Activated CD4-positive, alpha-beta T cell treated with anti-CD3 and anti-CD28 coated beads, Interleukin-2, amount 50 U/mL, for 1 hour (primary cell): ENCODE measurements around the gene RBBP6.
"Not testable (repeated sequence)": the region's sequence is repeated elsewhere in the genome, so short reads cannot be mapped to it uniquely, and the experiment has no call there.

Experiments used
- DNase-seq: peaks from one replicate; pipeline ENCODE4 v3.0.0-alpha.2; 2020

Gene RBBP6

GRCh38 chr16:24573141-24573540 is 33.8 kb downstream of the RBBP6 start:
- no peak for DNase-seq

GRCh38 chr16:24574515-24575485 is 35.4 kb downstream of the RBBP6 start:
- not testable (repeated sequence) for DNase-seq

- not testable (repeated sequence) for DNase-seq
Measured at GRCh38 chr16:24575791-24576190, 36.4 kb downstream of the RBBP6 start.

GRCh38 chr16:24577167-24577566 is 37.8 kb downstream of the RBBP6 start:
- no peak for DNase-seq

GRCh38 chr16:24580665-24581064 is 41.3 kb downstream of the RBBP6 start:
- no peak for DNase-seq

GRCh38 chr16:24583494-24583893 is 44.1 kb downstream of the RBBP6 start:
- no peak for DNase-seq

- no peak for DNase-seq
Measured at GRCh38 chr16:24589997-24590396, 50.6 kb downstream of the RBBP6 start.

- DNase-seq: no peak
Measured at GRCh38 chr16:24598777-24599437, 59.5 kb downstream of the RBBP6 start.

- DNase-seq: no peak
Measured at GRCh38 chr16:24609417-24609739, 70.0 kb downstream of the RBBP6 start.

GRCh38 chr16:24609740-24610415 is 70.5 kb downstream of the RBBP6 start:
- DNase-seq: no peak

- no peak for DNase-seq
Measured at GRCh38 chr16:24610416-24610755, 71.0 kb downstream of the RBBP6 start.

- DNase-seq: no peak
Measured at GRCh38 chr16:24611310-24611709, 71.9 kb downstream of the RBBP6 start.

- no peak for DNase-seq
Measured at GRCh38 chr16:24612656-24613055, 73.3 kb downstream of the RBBP6 start.

- not testable (repeated sequence) for DNase-seq
Measured at GRCh38 chr16:24613267-24613666, 73.9 kb downstream of the RBBP6 start.

GRCh38 chr16:24617502-24617901 is 78.1 kb downstream of the RBBP6 start:
- no peak for DNase-seq
